Heart left ventricle (tissue), 16 donors: Measurements from ENCODE around the gene VIL1. TPM values are rescaled to one million over a fixed set of nuclear protein-coding genes. Genes with fewer than 3 reads are reported as not detected.

Experiments
- ATAC-seq, 4 donors: fragments of 200-7000 bp; cut with Tn5 transposase; one replicate each; pipeline ENCODE4 v1.9.1; 2020 to 2022; ENCODE audit warnings: moderate library complexity in 4 of 4, mild to moderate bottlenecking in 3 of 4, moderate number of reproducible peaks in 1 of 4
- DNase-seq, 5 donors: peaks; one replicate each; pipeline ENCODE4 v3.0.0-alpha.2; 2020
- H3K27ac ChIP-seq, 12 donors: fragments of 200-600 bp; sonication (generic) in 4 of 12; one replicate each; pipeline versions ENCODE4 v1.5.0 to v1.8.0; 2016 to 2022; ENCODE audit warnings: mild to moderate bottlenecking in 2 of 12
- H3K27me3 ChIP-seq, 9 donors: fragments of 200-600 bp; sonication (generic) in 2 of 9; one replicate each; pipeline versions ENCODE4 v1.5.1 to v1.8.0; 2016 to 2022; ENCODE audit warnings: mild to moderate bottlenecking in 3 of 9
- H3K36me3 ChIP-seq, 9 donors: fragments of 200-600 bp; sonication (generic) in 2 of 9; one replicate each; pipeline versions ENCODE4 v1.5.0 to v1.8.0; 2018 to 2022; ENCODE audit warnings: mild to moderate bottlenecking in 2 of 9
- H3K4me1 ChIP-seq, 12 donors: fragments of 200-600 bp; sonication (generic) in 4 of 12; one replicate each; pipeline versions ENCODE4 v1.5.0 to v1.8.0; 2016 to 2022; ENCODE audit warnings: mild to moderate bottlenecking in 3 of 12
- H3K4me3 ChIP-seq, 12 donors: fragments of 200-600 bp; sonication (generic) in 4 of 12; one replicate each; pipeline versions ENCODE4 v1.5.0 to v1.8.0; 2017 to 2022; ENCODE audit warnings: mild to moderate bottlenecking in 9 of 12, moderate library complexity in 4 of 12
- H3K9me3 ChIP-seq, 12 donors: fragments of 200-600 bp; sonication (generic) in 4 of 12; one replicate each; pipeline versions ENCODE4 v1.5.0 to v1.8.0; 2016 to 2022; ENCODE audit warnings: mild to moderate bottlenecking in 1 of 12
- POLR2A ChIP-seq, 2 donors: fragments of 450-650 bp; IDR thresholded peaks; one replicate each; pipeline ENCODE4 v1.6.1; 2017; ENCODE audit warnings: antibody characterized with exemption in 2 of 2, mild to moderate bottlenecking in 2 of 2, moderate library complexity in 2 of 2
- WGBS, 4 donors: extraction: QIAGEN DNeasy Blood & Tissue Kit in 2 of 4; methylation state at CpG; one replicate each; pipeline versions ENCODE4 v1.1.5 to v1.1.7; 2013 to 2018; 5-methylcytosine and 5-hydroxymethylcytosine counted together
- intact Hi-C, 10 donors: fragments of 100-400 bp; cut with DNase I; formaldehyde crosslinking; loops; one replicate each; pipeline versions ENCODE4 v1.11.1 to v1.14.2; 2022
- polyA plus RNA-seq, 2 donors: library from polyadenylated mRNA; stranded (reverse); fragments of 200-250 nt; gene quantifications; one replicate each; pipeline ENCODE4 v1.2.3, GENCODE V29; 2013
- total RNA-seq, 9 donors: library from RNA; depleted of rRNA in 2 of 9; stranded (reverse); fragments of >200 nt in 2 of 9; fragmentation: NEBNext Ultra II Directional in 3 of 9; extraction: Animal tissue kit (Norgen Biotek cat#: 25700) in 3 of 9; gene quantifications; one replicate each; pipeline versions ENCODE4 v1.1.0 to v1.2.4, GENCODE V29; 2016 to 2023
- TF ChIP-seq, protein P1 (sequence below), 12 donors: fragments of 200-600 bp; sonication (generic) in 4 of 12; IDR thresholded peaks; one replicate each; pipeline versions ENCODE4 v1.5.0 to v1.8.0; 2018 to 2022; ENCODE audit warnings: antibody characterized with exemption in 12 of 12, mild to moderate bottlenecking in 5 of 12
- donor health status: ischemic (EF 13 %, LVEDD 7.1; RV severe dilation, severe dysfunction).
- donor health status: healthy with polysubstance abuse.
- donor health status: DM: no; HTN: yes; CAD: no.
- donor health status: DM: no; HTN: no; CAD: no.
- donor health status: ischemic (EF 25% LVEDD 6.9; RV normal size, moderate dysfunction).
- donor health status: ischemic (EF 25% LVEDD 5.7; RV mildly dilated, moderate dysfunction).
- donor health status: healthy.
- donor health status: DM: yes; HTN: yes; CAD: no.
- donor health status: ischemic (EF 35%, LVEDD 5.7; RV mildly dilated, moderate dysfunction).
- donor health status: nonischemic (EF 11% LVEDD 7.7; RV severe dilation, severe dysfunction).
- donor health status: DM: yes; HTN: yes; CAD: no.
- donor health status: PGD.
- donor health status: ischemic (EF 29% LVEDD 5.4; RV normal size, mild dysfunction).
- donor health status: nonischemic (EF 23%, LVEDD 6.1; RV moderate dilation, normal function).

VIL1 gene
- total and polyA plus RNA-seq, 11 donors, result 0.04 to 0.07 TPM; not detected in 9

DNA sequence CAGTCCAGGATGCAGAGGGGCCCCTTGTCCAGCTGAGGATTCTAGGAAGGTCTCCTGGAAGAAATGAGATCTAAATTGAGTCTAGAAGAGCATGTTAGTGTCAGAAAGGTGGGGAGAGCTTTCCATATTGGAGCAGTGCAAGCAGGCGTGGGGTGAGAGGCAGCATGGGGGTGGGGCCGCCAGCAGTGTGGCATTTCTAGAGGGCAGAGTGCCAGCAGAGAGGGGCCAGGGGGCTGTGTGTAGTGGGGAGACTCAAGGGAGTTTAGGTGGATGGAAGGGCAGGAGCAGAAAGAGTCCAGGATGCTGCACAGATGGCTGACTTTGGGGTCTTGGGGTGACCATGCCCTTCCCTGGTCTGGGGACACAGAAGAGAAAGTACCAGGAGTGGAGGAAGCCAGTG is 2.1 kb downstream of the VIL1 start:
- Histone ChIP-seq H3K4me1 (no peaks in the 10 kb centered on the region), H3K36me3 (no peaks in the 10 kb centered on the region), H3K27ac (no peak overlapping the region), H3K4me3 (no peak overlapping the region), H3K9me3 (no peaks in the 10 kb centered on the region), H3K27me3 (no peaks in the 10 kb centered on the region)
- ATAC-seq (no peak), DNase-seq (no peak)
- 84 to 87% (median 86%) methylated on average over 2 of the region's 2 CpGs for WGBS, 4 donors
- TF ChIP-seq, protein P1, sequence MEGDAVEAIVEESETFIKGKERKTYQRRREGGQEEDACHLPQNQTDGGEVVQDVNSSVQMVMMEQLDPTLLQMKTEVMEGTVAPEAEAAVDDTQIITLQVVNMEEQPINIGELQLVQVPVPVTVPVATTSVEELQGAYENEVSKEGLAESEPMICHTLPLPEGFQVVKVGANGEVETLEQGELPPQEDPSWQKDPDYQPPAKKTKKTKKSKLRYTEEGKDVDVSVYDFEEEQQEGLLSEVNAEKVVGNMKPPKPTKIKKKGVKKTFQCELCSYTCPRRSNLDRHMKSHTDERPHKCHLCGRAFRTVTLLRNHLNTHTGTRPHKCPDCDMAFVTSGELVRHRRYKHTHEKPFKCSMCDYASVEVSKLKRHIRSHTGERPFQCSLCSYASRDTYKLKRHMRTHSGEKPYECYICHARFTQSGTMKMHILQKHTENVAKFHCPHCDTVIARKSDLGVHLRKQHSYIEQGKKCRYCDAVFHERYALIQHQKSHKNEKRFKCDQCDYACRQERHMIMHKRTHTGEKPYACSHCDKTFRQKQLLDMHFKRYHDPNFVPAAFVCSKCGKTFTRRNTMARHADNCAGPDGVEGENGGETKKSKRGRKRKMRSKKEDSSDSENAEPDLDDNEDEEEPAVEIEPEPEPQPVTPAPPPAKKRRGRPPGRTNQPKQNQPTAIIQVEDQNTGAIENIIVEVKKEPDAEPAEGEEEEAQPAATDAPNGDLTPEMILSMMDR (IDR thresholded peaks at IDR 0.05), result no peak
- no peak for TF ChIP-seq POLR2A (IDR thresholded peaks at IDR 0.05)
- intact Hi-C loops, result no loop called here

DNA sequence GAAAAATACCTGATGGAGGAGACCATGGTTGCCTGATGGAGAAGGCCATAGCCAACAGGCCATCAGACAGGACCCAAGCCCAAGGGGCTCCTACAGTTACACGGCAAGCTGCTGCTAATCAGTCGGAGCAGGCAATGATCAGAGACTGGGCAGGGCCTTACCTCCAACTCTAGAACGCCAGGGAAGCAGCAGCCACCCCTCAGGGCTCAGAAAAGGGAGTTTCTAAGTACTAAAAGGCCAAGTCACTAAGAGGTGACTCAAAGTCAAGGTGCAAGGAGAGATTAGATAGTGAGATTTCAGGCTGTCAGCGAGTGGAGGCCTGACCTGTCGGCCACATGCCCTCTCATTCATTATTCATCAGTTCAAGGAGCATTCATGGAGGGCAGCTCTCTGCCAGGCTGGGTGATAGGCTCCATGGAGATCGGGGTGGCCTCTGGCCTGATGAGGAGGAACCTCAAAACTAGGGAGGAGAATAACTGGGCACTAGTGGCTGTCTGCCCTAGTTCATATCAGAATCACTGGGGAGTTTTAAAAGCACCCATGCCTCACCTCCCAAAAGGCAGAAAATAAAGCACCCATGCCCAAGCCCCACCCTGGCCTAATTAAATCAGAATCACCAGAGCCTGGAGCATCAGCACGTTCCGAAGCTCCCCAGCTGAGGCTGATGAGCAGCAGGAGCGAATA is 3.6 kb downstream of the VIL1 start:
- intact Hi-C loops, result no loop called here
- TF ChIP-seq, protein P1 (IDR thresholded peaks at IDR 0.05), result no peak
- TF ChIP-seq POLR2A (IDR thresholded peaks at IDR 0.05), result no peak
- no peaks in the 10 kb centered on the region for H3K27me3 ChIP-seq
- DNase-seq (no peak), ATAC-seq (no peak)
- H3K36me3 ChIP-seq, result no peaks in the 10 kb centered on the region
- WGBS, 4 donors, result 83 to 87% (median 85%) methylated on average over 7 to 9 of the region's 9 CpGs
- no peaks in the 10 kb centered on the region for H3K4me1 ChIP-seq
- no peaks in the 10 kb centered on the region for H3K9me3 ChIP-seq
- H3K4me3 ChIP-seq, result no peak overlapping the region
- H3K27ac ChIP-seq, result no peak overlapping the region

DNA sequence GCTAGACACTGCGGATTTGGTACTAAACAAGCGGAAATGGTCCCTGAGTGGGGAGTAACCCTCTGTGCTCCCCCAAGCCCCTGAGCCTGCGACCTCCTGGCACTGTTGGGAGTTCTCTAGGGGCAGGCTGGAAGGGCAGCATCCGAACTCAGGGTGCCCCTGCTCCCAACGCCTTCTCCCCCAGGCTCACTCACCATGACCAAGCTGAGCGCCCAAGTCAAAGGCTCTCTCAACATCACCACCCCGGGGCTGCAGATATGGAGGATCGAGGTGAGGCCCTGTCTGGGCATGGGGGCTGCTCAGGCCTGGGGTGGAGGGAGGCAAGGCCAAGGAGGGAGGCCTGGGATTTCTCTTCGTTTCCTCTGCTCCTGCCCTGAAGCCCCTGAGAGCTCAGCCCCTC is 4.7 kb downstream of the VIL1 start:
- DNase-seq (no peak), ATAC-seq (no peak)
- H3K4me1 ChIP-seq, result no peaks in the 10 kb centered on the region
- H3K36me3 ChIP-seq, result no peaks in the 10 kb centered on the region
- no peak overlapping the region for H3K4me3 ChIP-seq
- H3K27ac ChIP-seq, result no peak overlapping the region
- no peaks in the 10 kb centered on the region for H3K27me3 ChIP-seq
- TF ChIP-seq, protein P1 (IDR thresholded peaks at IDR 0.05), result no peak
- TF ChIP-seq POLR2A (IDR thresholded peaks at IDR 0.05), result no peak
- WGBS, 4 donors, result 87 to 91% (median 89%) methylated on average over 9 of the region's 9 CpGs
- intact Hi-C loops, result no loop called here
- no peaks in the 10 kb centered on the region for H3K9me3 ChIP-seq

DNA sequence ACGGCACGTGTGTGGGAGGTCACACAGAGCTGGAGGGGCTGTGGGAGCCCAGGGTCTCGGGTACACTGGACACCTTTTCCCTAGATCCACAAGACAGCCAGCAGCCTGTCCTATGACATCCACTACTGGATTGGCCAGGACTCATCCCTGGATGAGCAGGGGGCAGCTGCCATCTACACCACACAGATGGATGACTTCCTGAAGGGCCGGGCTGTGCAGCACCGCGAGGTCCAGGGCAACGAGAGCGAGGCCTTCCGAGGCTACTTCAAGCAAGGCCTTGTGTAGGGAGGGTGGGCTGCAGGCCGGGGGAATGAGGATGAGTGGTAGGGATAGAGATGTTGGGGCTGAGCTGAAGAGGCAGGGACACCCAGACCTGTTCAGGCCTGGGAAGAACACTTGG is 6.6 kb downstream of the VIL1 start:
- Histone ChIP-seq H3K36me3 (no peaks in the 10 kb centered on the region), H3K9me3 (no peaks in the 10 kb centered on the region), H3K27ac (no peak overlapping the region), H3K4me3 (no peak overlapping the region), H3K4me1 (no peaks in the 10 kb centered on the region), H3K27me3 (no peaks in the 10 kb centered on the region)
- intact Hi-C loops, result no loop called here
- no peak for ATAC-seq
- no peak for TF ChIP-seq POLR2A (IDR thresholded peaks at IDR 0.05)
- TF ChIP-seq, protein P1 (IDR thresholded peaks at IDR 0.05), result no peak
- 79 to 91% (median 84%) methylated on average over 7 to 10 of the region's 10 CpGs for WGBS, 4 donors
- DNase-seq, result no peak
